DOHH2 (cell line): Measurements from ENCODE around the gene TAF1C.

Experiments used
- H3F3A ChIP-seq: fragments of 200-600 bp; sonication (generic), shearing (Covaris generic); 2 replicates; pipeline ENCODE4 v1.6.0; 2016; ENCODE audit warnings: antibody characterized with exemption, mild to moderate bottlenecking; ENCODE audit not compliant: control insufficient read depth, insufficient read depth
- H3K27ac ChIP-seq: fragments of 200-600 bp; sonication (generic); 2 replicates; pipeline ENCODE4 v1.5.1; 2014; ENCODE audit warnings: low read depth, mild to moderate bottlenecking, low read length, moderate library complexity
- H3K27me3 ChIP-seq: fragments of 200-600 bp; sonication (generic); 2 replicates; pipeline ENCODE4 v1.6.1; 2014; ENCODE audit warnings: mild to moderate bottlenecking, low read length, mixed read lengths; ENCODE audit not compliant: control insufficient read depth
- H3K36me3 ChIP-seq: fragments of 200-600 bp; sonication (generic); 2 replicates; pipeline ENCODE4 v1.6.1; 2014; ENCODE audit warnings: mild to moderate bottlenecking, low read length, moderate library complexity, mixed read lengths; ENCODE audit not compliant: control insufficient read depth
- H3K4me1 ChIP-seq: fragments of 200-600 bp; sonication (generic); 2 replicates; pipeline ENCODE4 v1.6.1; 2014; ENCODE audit warnings: mild to moderate bottlenecking, low read length, mixed read lengths; ENCODE audit not compliant: control insufficient read depth
- H3K4me2 ChIP-seq: fragments of 200-600 bp; sonication (generic); 2 replicates; pipeline ENCODE4 v1.6.0; 2014; ENCODE audit warnings: mild to moderate bottlenecking, low read length, moderate library complexity
- H3K4me3 ChIP-seq: fragments of 200-600 bp; sonication (generic); 2 replicates; pipeline ENCODE4 v1.5.1; 2014; ENCODE audit warnings: mild to moderate bottlenecking, low read length, mixed read lengths
- H3K79me2 ChIP-seq: fragments of 200-600 bp; sonication (generic); 2 replicates; pipeline ENCODE4 v1.6.1; 2014; ENCODE audit warnings: mild to moderate bottlenecking, low read length, mixed read lengths; ENCODE audit not compliant: control insufficient read depth
- H3K9me2 ChIP-seq: fragments of 200-600 bp; sonication (generic); replicated peaks from 2 replicates; pipeline ENCODE4 v1.6.1; 2014; ENCODE audit warnings: mild to moderate bottlenecking, low read length, mixed read lengths; ENCODE audit not compliant: control insufficient read depth
- H3K9me3 ChIP-seq: fragments of 200-600 bp; sonication (generic); 2 replicates; pipeline ENCODE4 v1.6.1; 2014; ENCODE audit warnings: antibody characterized with exemption, low read length, mixed read lengths; ENCODE audit not compliant: control insufficient read depth, insufficient read depth
- H4K20me1 ChIP-seq: fragments of 200-600 bp; sonication (generic); 2 replicates; pipeline ENCODE4 v1.6.0; 2014; ENCODE audit warnings: low read depth, mild to moderate bottlenecking, antibody characterized with exemption, low read length, moderate library complexity; ENCODE audit not compliant: control insufficient read depth, insufficient read depth
- CTCF ChIP-seq: fragments of 200-600 bp; sonication (generic); IDR thresholded peaks from one replicate; pipeline ENCODE4 v1.5.1; 2014; ENCODE audit warnings: antibody characterized with exemption, mild to moderate bottlenecking, low read depth, low read length; ENCODE audit not compliant: poor library complexity, severe bottlenecking
- EZH2phosphoT487 ChIP-seq: fragments of 200-600 bp; sonication (generic); IDR thresholded peaks from 2 replicates; pipeline ENCODE4 v1.6.1; 2017; ENCODE audit warnings: borderline replicate concordance, mild to moderate bottlenecking, antibody characterized with exemption, low read length, moderate library complexity, mixed read lengths

The TAF1C gene

GRCh38 chr16:84199861-84200260, 13.0 kb upstream of the TAF1C start:
- H3K4me1 ChIP-seq = peaks cover 2% of the 10 kb centered on the region
- no peaks in the 10 kb centered on the region for H3F3A ChIP-seq
- no peak overlapping the region for H3K27ac ChIP-seq
- peaks cover 3% of the 10 kb centered on the region; the same call in 1 of the 2 replicates for H3K27me3 ChIP-seq
- H3K4me2 ChIP-seq = no peak overlapping the region
- H3K9me2 ChIP-seq = no peaks in the 10 kb centered on the region
- no peaks in the 10 kb centered on the region for H3K36me3 ChIP-seq
- TF ChIP-seq CTCF (no peak), EZH2phosphoT487 (no peak)
- H3K79me2 ChIP-seq = no peaks in the 10 kb centered on the region
- H3K9me3 ChIP-seq = no peaks in the 10 kb centered on the region
- H3K4me3 ChIP-seq = no peak overlapping the region
- no peaks in the 10 kb centered on the region for H4K20me1 ChIP-seq

GRCh38 chr16:84199097-84199496, 12.2 kb upstream of the TAF1C start:
- H3K9me3 ChIP-seq = no peaks in the 10 kb centered on the region
- no peaks in the 10 kb centered on the region for H3K79me2 ChIP-seq
- H3K27ac ChIP-seq = no peak overlapping the region
- H3F3A ChIP-seq = no peaks in the 10 kb centered on the region
- H3K4me2 ChIP-seq = no peak overlapping the region
- H3K4me1 ChIP-seq = peaks cover 10% of the 10 kb centered on the region
- no peaks in the 10 kb centered on the region for H4K20me1 ChIP-seq
- H3K27me3 ChIP-seq = peaks cover 3% of the 10 kb centered on the region; the same call in 1 of the 2 replicates
- no peaks in the 10 kb centered on the region for H3K36me3 ChIP-seq
- no peak overlapping the region for H3K4me3 ChIP-seq
- no peak for TF ChIP-seq EZH2phosphoT487
- TF ChIP-seq CTCF = no peak
- no peaks in the 10 kb centered on the region for H3K9me2 ChIP-seq

GRCh38 chr16:84198401-84198800, 11.5 kb upstream of the TAF1C start:
- H3K27ac ChIP-seq = no peak overlapping the region
- no peak overlapping the region for H3K4me3 ChIP-seq
- H3K36me3 ChIP-seq = no peaks in the 10 kb centered on the region
- no peak for TF ChIP-seq EZH2phosphoT487
- TF ChIP-seq CTCF = no peak
- H3K27me3 ChIP-seq = peaks cover 3% of the 10 kb centered on the region; the same call in 1 of the 2 replicates
- no peaks in the 10 kb centered on the region for H3K9me3 ChIP-seq
- H3K79me2 ChIP-seq = no peaks in the 10 kb centered on the region
- no peaks in the 10 kb centered on the region for H4K20me1 ChIP-seq
- no peaks in the 10 kb centered on the region for H3K9me2 ChIP-seq
- no peak overlapping the region for H3K4me2 ChIP-seq
- no peaks in the 10 kb centered on the region for H3F3A ChIP-seq
- H3K4me1 ChIP-seq = peaks cover 17% of the 10 kb centered on the region
